SH-SY5Y (cell line): ENCODE measurements around the gene SUGCT.

Experiments used
- GATA2 ChIP-seq: IDR thresholded peaks from 2 replicates; pipeline ENCODE4 v1.6.1; 2011; ENCODE audit warnings: mild to moderate bottlenecking, low read depth, low read length
- GATA3 ChIP-seq: IDR thresholded peaks from 2 replicates; pipeline ENCODE4 v1.6.1; 2011; ENCODE audit warnings: low read depth, mild to moderate bottlenecking, low read length, moderate library complexity

Gene SUGCT

GRCh38 chr7:40612298-40612697, 477.5 kb downstream of the SUGCT start:
- no peak for TF ChIP-seq GATA3
- TF ChIP-seq GATA2: no peak

GRCh38 chr7:40619647-40620046, 484.8 kb downstream of the SUGCT start:
- TF ChIP-seq GATA3: no peak
- no peak for TF ChIP-seq GATA2

GRCh38 chr7:40621592-40621998, 486.8 kb downstream of the SUGCT start:
- TF ChIP-seq GATA2: peak; percentile 83
- TF ChIP-seq GATA3: peak; percentile 78

DNA sequence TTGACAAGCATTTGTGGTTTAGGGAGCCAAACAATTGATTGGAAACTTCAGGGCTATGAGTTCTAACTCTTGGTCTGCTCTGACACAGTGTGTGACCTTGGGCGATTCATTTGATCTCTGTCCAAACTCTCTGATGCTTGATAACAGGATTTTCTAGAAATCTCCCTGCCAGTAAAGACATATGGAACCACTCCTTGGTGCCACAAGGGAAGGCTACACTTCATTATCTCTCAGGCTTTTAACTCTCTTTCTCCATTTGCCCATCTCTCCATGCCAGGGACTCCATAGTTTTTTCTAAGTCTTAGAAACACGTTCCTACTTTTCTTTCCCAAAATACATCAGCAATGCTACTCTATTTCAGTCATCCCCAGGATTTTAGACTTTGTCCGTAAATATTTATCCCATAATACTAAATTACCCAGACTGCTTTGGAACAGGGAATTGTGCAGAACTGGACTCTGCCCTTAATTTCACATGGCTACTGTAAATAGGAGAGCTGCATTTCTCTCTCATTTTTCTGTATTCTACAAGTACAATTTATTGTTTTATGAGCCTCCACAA, 488.2 kb downstream of the SUGCT start:
- no peak for TF ChIP-seq GATA3
- no peak for TF ChIP-seq GATA2

DNA sequence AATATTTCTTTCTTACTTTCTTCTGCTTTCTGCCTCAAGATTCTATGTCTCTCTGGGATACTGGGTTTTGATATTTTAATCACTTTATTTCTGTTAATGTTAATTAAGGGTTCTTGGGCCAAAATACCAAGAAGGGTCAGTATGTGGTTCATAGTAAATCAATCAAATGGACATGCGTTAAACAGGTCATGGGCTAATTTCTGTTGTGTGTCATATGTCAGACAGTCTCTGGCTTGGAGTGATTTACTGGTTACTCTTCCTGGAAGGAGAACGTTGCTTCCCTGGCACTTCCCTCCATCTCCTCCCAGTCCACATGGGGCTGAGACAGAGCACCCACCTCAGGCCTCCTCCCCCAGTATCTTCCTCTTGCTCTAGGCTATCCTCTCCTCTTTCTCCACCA, 489.1 kb downstream of the SUGCT start:
- no peak for TF ChIP-seq GATA3
- TF ChIP-seq GATA2: no peak

DNA sequence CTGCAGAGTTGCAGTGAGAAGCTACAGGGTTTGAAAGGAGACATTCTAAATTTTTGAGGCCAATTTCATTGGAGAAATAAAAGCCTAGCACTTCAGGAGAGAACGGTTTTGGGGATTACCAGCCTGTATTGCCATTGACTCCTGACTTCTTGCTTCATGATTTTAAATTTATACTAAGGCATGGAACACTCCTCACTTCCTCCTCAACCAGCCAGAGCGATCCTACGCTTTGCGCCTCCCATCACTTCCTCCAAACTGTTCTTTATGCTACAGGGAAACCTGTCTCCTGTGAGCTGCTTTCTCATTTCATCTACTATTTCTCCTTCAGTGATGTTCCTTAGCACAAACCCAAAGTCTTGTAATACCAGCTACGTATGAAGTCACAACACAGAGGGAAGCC, 495.1 kb downstream of the SUGCT start:
- TF ChIP-seq GATA3: no peak
- no peak for TF ChIP-seq GATA2

GRCh38 chr7:40634118-40634517, 499.3 kb downstream of the SUGCT start:
- TF ChIP-seq GATA2: no peak
- TF ChIP-seq GATA3: no peak

- TF ChIP-seq GATA3 (no peak), GATA2 (no peak)
Observed at GRCh38 chr7:40638545-40639320, 503.9 kb downstream of the SUGCT start.

DNA sequence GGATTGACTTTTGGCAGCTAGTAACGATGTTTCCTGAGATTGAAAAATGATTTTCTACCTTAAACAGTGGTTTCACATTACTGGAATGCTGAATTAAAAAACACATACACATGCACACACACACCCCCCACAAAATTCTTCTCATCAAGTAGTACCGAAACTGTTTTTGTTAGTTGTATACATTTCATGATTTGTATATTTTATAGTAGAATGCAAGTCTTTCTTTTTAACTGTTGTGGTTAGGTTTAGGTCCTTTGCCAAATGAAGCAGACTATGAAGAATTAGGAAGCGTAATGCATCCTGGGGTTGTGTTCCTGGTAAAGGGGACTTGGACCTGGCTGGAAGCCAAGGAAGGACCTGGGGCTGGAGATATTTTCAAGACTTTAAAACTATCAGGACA, 505.8 kb downstream of the SUGCT start:
- TF ChIP-seq GATA2 (no peak), GATA3 (no peak)

DNA sequence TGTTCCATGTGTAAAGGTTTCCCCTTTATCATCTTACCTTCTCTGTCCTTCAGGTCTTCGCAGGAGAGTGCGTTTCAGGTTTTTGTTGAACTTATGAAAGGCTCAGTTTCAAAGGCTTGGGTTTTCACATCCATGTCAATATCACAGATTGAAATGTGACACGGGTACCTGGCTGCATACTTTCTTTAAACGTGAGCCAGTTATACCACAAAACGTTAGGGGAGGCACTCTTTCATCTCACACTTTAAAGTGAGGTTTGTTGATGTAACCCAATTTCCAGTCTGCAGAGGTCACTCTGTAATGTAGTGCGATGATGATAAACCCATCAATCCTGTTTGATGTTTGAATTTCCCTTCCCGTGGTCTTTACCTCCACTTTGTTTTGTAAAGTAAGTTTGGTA, 506.9 kb downstream of the SUGCT start:
- TF ChIP-seq GATA2: no peak
- TF ChIP-seq GATA3: no peak

DNA sequence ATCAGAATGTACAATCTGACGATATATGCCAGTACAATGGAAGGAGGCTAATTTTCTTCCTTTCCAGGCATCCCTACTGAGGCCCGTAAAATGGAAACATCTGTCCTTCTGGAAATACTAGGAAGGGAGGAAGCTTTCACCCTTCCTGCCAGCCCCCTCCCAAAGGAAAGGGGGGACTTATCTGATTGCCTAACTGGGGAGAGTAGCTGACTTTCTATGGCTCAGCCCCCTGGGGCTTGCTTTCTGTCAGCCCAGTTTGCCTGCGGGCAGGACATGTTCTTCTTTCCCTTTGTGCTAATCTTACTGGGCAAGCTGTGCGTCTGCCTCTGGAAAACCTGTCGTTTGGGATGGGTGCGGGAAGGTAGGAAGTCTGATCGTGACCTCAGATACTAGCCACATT, 508.9 kb downstream of the SUGCT start:
- peak; percentile 94 for TF ChIP-seq GATA3
- peak; percentile 97 for TF ChIP-seq GATA2

DNA sequence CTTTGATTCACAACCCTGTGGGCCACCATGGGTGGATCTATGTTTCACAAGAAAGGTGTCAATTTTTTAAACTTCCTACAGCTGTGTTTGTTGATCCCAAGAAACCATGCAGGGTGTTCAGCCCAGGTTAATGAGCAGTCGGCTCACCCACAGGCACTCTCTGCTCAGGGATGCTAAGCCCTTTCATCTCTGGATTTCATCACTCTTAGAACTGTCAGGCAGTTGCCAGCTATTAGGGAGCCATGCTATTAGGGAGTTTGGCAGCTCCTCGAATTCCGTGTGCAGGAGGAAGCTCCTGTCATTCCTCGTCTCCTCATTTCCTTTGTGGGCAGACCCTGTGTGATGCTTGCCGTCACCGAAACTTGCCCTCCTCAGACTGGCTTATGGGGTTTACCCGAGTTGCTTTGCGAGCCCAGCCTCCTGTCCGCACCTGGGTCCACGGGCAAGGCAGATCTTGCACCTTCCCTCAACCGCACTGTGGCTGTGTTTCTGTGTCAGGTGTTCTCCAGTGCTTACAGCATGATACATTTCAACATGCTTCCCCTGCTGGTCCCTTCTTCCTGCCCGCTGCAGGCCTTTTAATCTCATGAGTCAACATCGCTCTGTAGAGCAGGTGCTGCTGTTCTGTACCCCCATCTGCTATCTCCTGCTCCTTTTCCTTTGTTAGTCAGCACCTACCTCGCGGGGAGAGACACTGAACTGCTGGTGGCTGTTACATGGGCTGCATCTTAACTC, 509.8 kb downstream of the SUGCT start:
- TF ChIP-seq GATA2 (no peak), GATA3 (no peak)

- TF ChIP-seq GATA2 (no peak), GATA3 (no peak)
Observed at GRCh38 chr7:40645197-40645596, 510.4 kb downstream of the SUGCT start.

- TF ChIP-seq GATA2 (no peak), GATA3 (no peak)
Observed at GRCh38 chr7:40646717-40647116, 511.9 kb downstream of the SUGCT start.

GRCh38 chr7:40647719-40648118, 512.9 kb downstream of the SUGCT start:
- no peak for TF ChIP-seq GATA2
- no peak for TF ChIP-seq GATA3

DNA sequence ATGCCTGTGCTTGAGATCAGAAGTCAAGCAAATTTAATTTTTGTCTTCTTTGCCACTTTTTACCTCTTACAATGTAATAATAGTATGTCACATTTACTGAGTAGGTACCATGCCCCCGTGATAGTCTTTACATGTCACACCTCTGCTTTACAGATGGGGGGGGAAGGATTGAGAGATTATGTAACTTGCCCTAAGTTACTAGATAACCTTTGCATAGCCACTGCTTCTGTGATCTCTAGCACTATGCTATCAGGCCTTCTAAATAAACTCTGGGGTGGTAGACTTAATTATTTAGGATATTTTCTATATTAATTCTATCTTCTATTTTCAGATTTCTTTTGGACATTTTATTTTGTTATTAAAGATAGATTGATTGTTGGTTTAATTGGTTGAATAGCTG, 514.4 kb downstream of the SUGCT start:
- TF ChIP-seq GATA2 (no peak), GATA3 (no peak)
